SK-N-SH (cell line): Measurements from ENCODE around the gene AKAP11. TPM values are rescaled to one million over a fixed set of nuclear protein-coding genes. Genes with fewer than 3 reads are reported as not detected.

Source experiments
- CTCF ChIA-PET: fragments of 300-600, 350-600 bp; formaldehyde crosslinking; extraction: SDS; loops from one replicate; lab custom pipeline; 2021; lab: Yijun Ruan, JAX
- POLR2A ChIA-PET: fragments of 350-600 bp; sonication (Branson Sonifier 250); formaldehyde crosslinking; extraction: SDS; loops from one replicate; lab custom pipeline; 2020; ENCODE audit warnings: antibody characterized with exemption, inconsistent platforms; lab: Yijun Ruan, JAX
- DNase-seq: peaks from one replicate; pipeline ENCODE4 v3.0.0; 2012
- H2AFZ ChIP-seq: fragments of 200-600 bp; sonication (generic); 2 replicates; pipeline ENCODE4 v1.8.1; 2016; ENCODE audit warnings: antibody characterized with exemption, mild to moderate bottlenecking, low read depth
- H3F3A ChIP-seq: fragments of 200-600 bp; sonication (generic); replicated peaks from 2 replicates; pipeline ENCODE3; 2016; ENCODE audit warnings: antibody characterized with exemption, mild to moderate bottlenecking; ENCODE audit not compliant: insufficient read depth
- H3K27ac ChIP-seq, 2 experiments: fragments of 200-500 bp in 1 of 2; fragments of 200-600 bp in 1 of 2; sonication (Bioruptor generic) in 1 of 2; sonication (generic), shearing (Covaris generic) in 1 of 2; 2 replicates each; pipeline versions ENCODE4 v1.5.1 to v1.6.1; 2014 to 2016; ENCODE audit warnings: low read depth in 2 of 2, inconsistent platforms in 1 of 2, low read length in 1 of 2, mild to moderate bottlenecking in 1 of 2, mixed read lengths in 1 of 2
- H3K27me3 ChIP-seq: fragments of 200-600 bp; sonication (generic), shearing (Covaris generic); 2 replicates; pipeline ENCODE4 v1.6.1; 2016; ENCODE audit warnings: mixed run types; ENCODE audit not compliant: insufficient read depth
- H3K36me3 ChIP-seq, 2 experiments: fragments of 200-500 bp in 1 of 2; fragments of 200-600 bp in 1 of 2; sonication (Bioruptor generic) in 1 of 2; sonication (generic) in 1 of 2; replicated peaks in 1 of 2; 2 replicates each; pipeline versions ENCODE3 to v1.5.1; 2014 to 2016; ENCODE audit warnings: low read length in 1 of 2, mild to moderate bottlenecking in 1 of 2; ENCODE audit not compliant: insufficient read depth in 2 of 2, control insufficient read depth in 1 of 2
- H3K4me1 ChIP-seq, 2 experiments: fragments of 200-500 bp in 1 of 2; fragments of 200-600 bp in 1 of 2; sonication (Bioruptor generic) in 1 of 2; sonication (generic), shearing (Covaris generic) in 1 of 2; 2 replicates each; pipeline versions ENCODE4 v1.5.1 to v1.6.1; 2014 to 2016; ENCODE audit warnings: low read depth in 1 of 2, low read length in 1 of 2, mixed run types in 1 of 2; ENCODE audit not compliant: insufficient read depth in 2 of 2, control insufficient read depth in 1 of 2
- H3K4me2 ChIP-seq: fragments of 200-600 bp; sonication (generic), shearing (Covaris generic); 2 replicates; pipeline ENCODE4 v1.6.1; 2017; ENCODE audit warnings: mixed run types
- H3K4me3 ChIP-seq, 2 experiments: fragments of 200-500 bp in 1 of 2; fragments of 200-600 bp in 1 of 2; sonication (Bioruptor generic) in 1 of 2; sonication (generic), shearing (Covaris generic) in 1 of 2; 2 replicates each; pipeline versions ENCODE4 v1.5.1 to v1.8.1; 2014 to 2016; ENCODE audit warnings: low read depth in 2 of 2, inconsistent platforms in 1 of 2, low read length in 1 of 2, mild to moderate bottlenecking in 1 of 2, mixed read lengths in 1 of 2, moderate library complexity in 1 of 2
- H3K79me2 ChIP-seq: fragments of 200-600 bp; sonication (generic); 2 replicates; pipeline ENCODE4 v1.8.1; 2017; ENCODE audit warnings: mild to moderate bottlenecking; ENCODE audit not compliant: insufficient read depth
- H3K9ac ChIP-seq: fragments of 200-600 bp; sonication (generic); 2 replicates; pipeline ENCODE4 v1.6.1; 2017; ENCODE audit warnings: mixed run types
- H3K9me2 ChIP-seq: fragments of 200-600 bp; sonication (generic); 2 replicates; pipeline ENCODE4 v1.6.1; 2017; ENCODE audit warnings: mixed run types
- H3K9me3 ChIP-seq: fragments of 200-600 bp; sonication (generic); 2 replicates; pipeline ENCODE4 v1.6.1; 2017; ENCODE audit warnings: mixed run types, mild to moderate bottlenecking, moderate library complexity
- H4K20me1 ChIP-seq: fragments of 200-600 bp; sonication (generic); 2 replicates; pipeline ENCODE4 v1.6.1; 2017; ENCODE audit warnings: mild to moderate bottlenecking, mixed run types; ENCODE audit not compliant: insufficient read depth
- EP300 ChIP-seq, 2 experiments: IDR thresholded peaks; 2 replicates each; pipeline versions ENCODE4 v1.4.0 to v1.6.1; 2012; ENCODE audit warnings: borderline replicate concordance in 1 of 2, low read depth in 1 of 2, low read length in 1 of 2
- FOSL2 ChIP-seq: IDR thresholded peaks from 2 replicates; pipeline ENCODE4 v1.4.0; 2012; ENCODE audit warnings: low read depth, mild to moderate bottlenecking, moderate library complexity, borderline replicate concordance
- FOXM1 ChIP-seq: IDR thresholded peaks from 2 replicates; pipeline ENCODE4 v1.4.0; 2012; ENCODE audit warnings: low read depth, mild to moderate bottlenecking
- JUND ChIP-seq: IDR thresholded peaks from 2 replicates; pipeline ENCODE4 v1.4.0; 2012
- MEF2A ChIP-seq: IDR thresholded peaks from 2 replicates; pipeline ENCODE4 v1.4.0; 2012; ENCODE audit warnings: low read depth, borderline replicate concordance
- MXI1 ChIP-seq: IDR thresholded peaks from 2 replicates; pipeline ENCODE4 v1.6.1; 2012; ENCODE audit warnings: mild to moderate bottlenecking, low read depth, low read length, improper control_type of control experiment
- POLR2AphosphoS5 ChIP-seq: IDR thresholded peaks from 2 replicates; pipeline ENCODE4 v1.6.1; 2012; ENCODE audit warnings: low read depth, low read length
- RAD21 ChIP-seq: IDR thresholded peaks from 2 replicates; pipeline ENCODE4 v1.6.1; 2012; ENCODE audit warnings: mild to moderate bottlenecking, low read length
- RCOR1 ChIP-seq: fragments of 150-350 bp; IDR thresholded peaks from 2 replicates; pipeline ENCODE4 v1.6.1; 2017; ENCODE audit warnings: antibody characterized with exemption, low read length
- RFX5 ChIP-seq: IDR thresholded peaks from 2 replicates; pipeline ENCODE4 v1.6.1; 2012; ENCODE audit warnings: mild to moderate bottlenecking, improper control_type of control experiment, low read length
- RXRA ChIP-seq: IDR thresholded peaks from 2 replicates; pipeline ENCODE4 v1.4.0; 2012; ENCODE audit warnings: low read depth, mild to moderate bottlenecking, borderline replicate concordance
- TAF1 ChIP-seq: IDR thresholded peaks from 2 replicates; pipeline ENCODE4 v1.6.1; 2012; ENCODE audit warnings: low read depth, mild to moderate bottlenecking, low read length, moderate library complexity, borderline replicate concordance
- TCF12 ChIP-seq: IDR thresholded peaks from 2 replicates; pipeline ENCODE4 v1.4.0; 2012
- TEAD4 ChIP-seq: IDR thresholded peaks from 2 replicates; pipeline ENCODE4 v1.4.0; 2012; ENCODE audit warnings: mild to moderate bottlenecking, borderline replicate concordance; ENCODE audit not compliant: insufficient read depth
- YY1 ChIP-seq: IDR thresholded peaks from 2 replicates; pipeline ENCODE4 v1.4.0; 2012; ENCODE audit warnings: low read depth, mild to moderate bottlenecking
- WGBS: methylation state at CpG from one replicate; pipeline ENCODE4 v1.1.6; 2017; ENCODE audit warnings: low lambda C conversion rate; 5-methylcytosine and 5-hydroxymethylcytosine counted together
- polyA plus RNA-seq, 3 experiments: library from polyadenylated mRNA; depleted of rRNA; stranded (reverse); fragments of >200 nt; gene quantifications; 2 replicates each; pipeline ENCODE4 v1.2.3, GENCODE V29; 2012
- TF ChIP-seq, protein P1 (sequence below): fragments of 150-350 bp; IDR thresholded peaks from 2 replicates; pipeline ENCODE4 v1.6.1; 2017; ENCODE audit warnings: antibody characterized with exemption, low read length, low read depth, borderline replicate concordance
- TF ChIP-seq, protein P2 (sequence below): IDR thresholded peaks from 2 replicates; pipeline ENCODE4 v1.6.1; 2012; ENCODE audit warnings: mild to moderate bottlenecking, low read depth, low read length, moderate library complexity
- TF ChIP-seq, protein P3 (sequence below): IDR thresholded peaks from 2 replicates; pipeline ENCODE4 v1.4.0; 2012; ENCODE audit warnings: low read depth

AKAP11 gene
- polyA plus RNA-seq, 1 of the 3 experiments (the other 2 are of a cell fraction): 5.6 TPM

GRCh38 chr13:42270160-42270856 is 1.6 kb upstream of the AKAP11 start:
- H4K20me1 ChIP-seq: no peaks in the 10 kb centered on the region
- CTCF ChIA-PET: no interaction called here
- no peaks in the 10 kb centered on the region for H3K9me3 ChIP-seq
- no peaks in the 10 kb centered on the region for H3K27me3 ChIP-seq
- H3F3A ChIP-seq: peaks cover 6% of the 10 kb centered on the region
- TF ChIP-seq TAF1 (no peak), YY1 (no peak)
- TF ChIP-seq, protein P1, sequence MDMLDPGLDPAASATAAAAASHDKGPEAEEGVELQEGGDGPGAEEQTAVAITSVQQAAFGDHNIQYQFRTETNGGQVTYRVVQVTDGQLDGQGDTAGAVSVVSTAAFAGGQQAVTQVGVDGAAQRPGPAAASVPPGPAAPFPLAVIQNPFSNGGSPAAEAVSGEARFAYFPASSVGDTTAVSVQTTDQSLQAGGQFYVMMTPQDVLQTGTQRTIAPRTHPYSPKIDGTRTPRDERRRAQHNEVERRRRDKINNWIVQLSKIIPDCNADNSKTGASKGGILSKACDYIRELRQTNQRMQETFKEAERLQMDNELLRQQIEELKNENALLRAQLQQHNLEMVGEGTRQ: no peak
- TF ChIP-seq, all 33 proteins: peak for 0
- POLR2A ChIA-PET: no interaction called here
- Histone ChIP-seq H3K9ac (no peak overlapping the region), H3K27ac (peak overlapping the region in 1 of 2 experiments; percentile 90; a peak in 1 of 4 replicates), H3K36me3 (no peaks in the 10 kb centered on the region), H3K9me2 (no peaks in the 10 kb centered on the region), H3K4me3 (no peak overlapping the region), H3K79me2 (peaks cover 32% of the 10 kb centered on the region), H3K4me2 (no peak overlapping the region), H2AFZ (0 out of 2 replicates have a peak overlapping the region, but pooled peaks have one; percentile 97), H3K4me1 (peaks cover 10 to 12% of the 10 kb centered on the region in 2 experiments; a peak in 3 of 4 replicates)
- no peak for DNase-seq
- WGBS: 95% methylated on average over 6 of the region's 6 CpGs

DNA sequence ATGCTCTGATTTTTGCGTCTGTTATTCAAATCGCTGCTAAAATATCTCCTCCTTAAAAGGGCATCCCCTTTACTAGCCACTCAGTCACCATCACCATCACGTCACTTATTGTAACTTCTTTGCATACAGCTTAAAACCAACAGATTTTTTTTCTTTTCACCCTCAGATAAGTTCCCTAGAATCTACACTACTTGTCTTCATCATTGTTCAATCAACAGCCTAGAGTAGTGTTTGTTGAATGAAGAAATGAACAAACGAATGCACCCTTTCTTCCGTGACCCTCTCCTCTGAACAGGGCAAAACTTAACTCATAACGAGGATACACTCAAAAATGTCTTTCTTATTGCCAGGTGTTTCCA is 1.1 kb upstream of the AKAP11 start:
- Histone ChIP-seq H3F3A (peaks cover 6% of the 10 kb centered on the region), H3K4me3 (peak overlapping the region; percentile 64 to 95), H3K4me1 (peaks cover 10% of the 10 kb centered on the region in 2 experiments; a peak in 3 of 4 replicates), H3K79me2 (peaks cover 37% of the 10 kb centered on the region), H3K9me3 (no peaks in the 10 kb centered on the region), H3K27me3 (no peaks in the 10 kb centered on the region), H3K27ac (peak overlapping the region; percentile 90 to 93), H4K20me1 (no peaks in the 10 kb centered on the region), H2AFZ (peak overlapping the region; percentile 97), H3K4me2 (peak overlapping the region; percentile 75), H3K36me3 (no peaks in the 10 kb centered on the region), H3K9me2 (no peaks in the 10 kb centered on the region), H3K9ac (peak overlapping the region; percentile 74; the same call in 1 of the 2 replicates)
- CTCF ChIA-PET: no interaction called here
- no peak for TF ChIP-seq TAF1
- no peak for TF ChIP-seq POLR2AphosphoS5
- no peak for TF ChIP-seq EP300 (IDR thresholded peaks at IDR 0.05; ENCODE audit: borderline replicate concordance in 1 of 2, low read depth in 1 of 2, low read length in 1 of 2)
- no peak for TF ChIP-seq MEF2A
- no peak for TF ChIP-seq TEAD4
- TF ChIP-seq MXI1: no peak
- TF ChIP-seq JUND: no peak
- TF ChIP-seq RFX5: no peak
- TF ChIP-seq RAD21: no peak
- TF ChIP-seq TCF12: no peak
- TF ChIP-seq FOXM1: no peak
- no peak for TF ChIP-seq RCOR1
- TF ChIP-seq FOSL2: no peak
- TF ChIP-seq, protein P2, sequence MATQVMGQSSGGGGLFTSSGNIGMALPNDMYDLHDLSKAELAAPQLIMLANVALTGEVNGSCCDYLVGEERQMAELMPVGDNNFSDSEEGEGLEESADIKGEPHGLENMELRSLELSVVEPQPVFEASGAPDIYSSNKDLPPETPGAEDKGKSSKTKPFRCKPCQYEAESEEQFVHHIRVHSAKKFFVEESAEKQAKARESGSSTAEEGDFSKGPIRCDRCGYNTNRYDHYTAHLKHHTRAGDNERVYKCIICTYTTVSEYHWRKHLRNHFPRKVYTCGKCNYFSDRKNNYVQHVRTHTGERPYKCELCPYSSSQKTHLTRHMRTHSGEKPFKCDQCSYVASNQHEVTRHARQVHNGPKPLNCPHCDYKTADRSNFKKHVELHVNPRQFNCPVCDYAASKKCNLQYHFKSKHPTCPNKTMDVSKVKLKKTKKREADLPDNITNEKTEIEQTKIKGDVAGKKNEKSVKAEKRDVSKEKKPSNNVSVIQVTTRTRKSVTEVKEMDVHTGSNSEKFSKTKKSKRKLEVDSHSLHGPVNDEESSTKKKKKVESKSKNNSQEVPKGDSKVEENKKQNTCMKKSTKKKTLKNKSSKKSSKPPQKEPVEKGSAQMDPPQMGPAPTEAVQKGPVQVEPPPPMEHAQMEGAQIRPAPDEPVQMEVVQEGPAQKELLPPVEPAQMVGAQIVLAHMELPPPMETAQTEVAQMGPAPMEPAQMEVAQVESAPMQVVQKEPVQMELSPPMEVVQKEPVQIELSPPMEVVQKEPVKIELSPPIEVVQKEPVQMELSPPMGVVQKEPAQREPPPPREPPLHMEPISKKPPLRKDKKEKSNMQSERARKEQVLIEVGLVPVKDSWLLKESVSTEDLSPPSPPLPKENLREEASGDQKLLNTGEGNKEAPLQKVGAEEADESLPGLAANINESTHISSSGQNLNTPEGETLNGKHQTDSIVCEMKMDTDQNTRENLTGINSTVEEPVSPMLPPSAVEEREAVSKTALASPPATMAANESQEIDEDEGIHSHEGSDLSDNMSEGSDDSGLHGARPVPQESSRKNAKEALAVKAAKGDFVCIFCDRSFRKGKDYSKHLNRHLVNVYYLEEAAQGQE: no peak
- TF ChIP-seq RXRA: no peak
- TF ChIP-seq, protein P1: no peak
- TF ChIP-seq, protein P3, sequence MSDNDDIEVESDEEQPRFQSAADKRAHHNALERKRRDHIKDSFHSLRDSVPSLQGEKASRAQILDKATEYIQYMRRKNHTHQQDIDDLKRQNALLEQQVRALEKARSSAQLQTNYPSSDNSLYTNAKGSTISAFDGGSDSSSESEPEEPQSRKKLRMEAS: no peak
- 88% methylated on average over 6 of the region's 6 CpGs for WGBS
- POLR2A ChIA-PET: no interaction called here
- no peak for DNase-seq
